WTC11 (cell line): ENCODE data around the gene RBM38.

Source experiments
- ATF3 ChIP-seq: sonication (generic); formaldehyde crosslinking; conservative IDR thresholded peaks from 2 replicates; pipeline ENCODE4 v1.8.1; 2022; ENCODE audit warnings: mild to moderate bottlenecking, missing genetic modification reagents
- CTCF ChIP-seq: fragments of 200-600 bp; IDR thresholded peaks from 2 replicates; pipeline ENCODE4 v1.8.0; 2022; ENCODE audit warnings: antibody characterized with exemption
- STAT6 ChIP-seq: sonication (generic); formaldehyde crosslinking; conservative IDR thresholded peaks from 2 replicates; pipeline ENCODE4 v1.8.1; 2023; ENCODE audit warnings: mild to moderate bottlenecking, low read depth, missing genetic modification reagents, moderate library complexity
- ZNF138 ChIP-seq: sonication (generic); formaldehyde crosslinking; conservative IDR thresholded peaks from 2 replicates; pipeline ENCODE4 v1.8.1; 2022; ENCODE audit warnings: mild to moderate bottlenecking, moderate library complexity, missing genetic modification reagents

GRCh38 chr20:57386762-57387161 is 4.4 kb upstream of the RBM38 start:
- no peak for TF ChIP-seq ZNF138 (CRISPR knock-in tag)
- TF ChIP-seq ATF3 = no peak
- no peak for TF ChIP-seq CTCF
- TF ChIP-seq STAT6 (CRISPR knock-in tag) = no peak
